HEK293 (cell line): ENCODE measurements around the gene NRF1.
A peak's percentile ranks its signal among the peaks of the same experiment; 100 is the strongest.

Experiments used
- HOXA7 ChIP-seq: sonication (generic); formaldehyde crosslinking; IDR thresholded peaks from 2 replicates; pipeline ENCODE4 v1.8.1; 2022; ENCODE audit warnings: missing genetic modification reagents, borderline replicate concordance
- HOXC10 ChIP-seq: sonication (generic); formaldehyde crosslinking; IDR thresholded peaks from 2 replicates; pipeline ENCODE4 v1.8.1; 2023; ENCODE audit warnings: mild to moderate bottlenecking, missing genetic modification reagents
- KLF1 ChIP-seq: fragments of 450-650 bp; formaldehyde crosslinking; IDR thresholded peaks from 2 replicates; pipeline ENCODE4 v1.5.1; 2016; ENCODE audit warnings: missing biosample characterization, missing genetic modification characterization
- KLF8 ChIP-seq: fragments of 450-650 bp; formaldehyde crosslinking; IDR thresholded peaks from 2 replicates; pipeline ENCODE4 v1.5.1; 2016; ENCODE audit warnings: missing biosample characterization, missing genetic modification characterization
- OVOL3 ChIP-seq: fragments of 450-650 bp; formaldehyde crosslinking; IDR thresholded peaks from 2 replicates; pipeline ENCODE4 v1.5.1; 2016; ENCODE audit warnings: missing biosample characterization, missing genetic modification characterization
- ZBTB7A ChIP-seq: fragments of 450-650 bp; formaldehyde crosslinking; IDR thresholded peaks from 2 replicates; pipeline ENCODE4 v1.5.1; 2016; ENCODE audit warnings: low read depth, missing biosample characterization, missing genetic modification characterization
- ZEB2 ChIP-seq: fragments of 450-650 bp; formaldehyde crosslinking; IDR thresholded peaks from 2 replicates; pipeline ENCODE4 v1.5.1; 2016; ENCODE audit warnings: missing biosample characterization, missing genetic modification characterization
- ZNF114 ChIP-seq: fragments of 450-650 bp; formaldehyde crosslinking; IDR thresholded peaks from 2 replicates; pipeline ENCODE4 v1.5.0; 2017; ENCODE audit warnings: missing biosample characterization, missing genetic modification characterization
- ZNF133 ChIP-seq: fragments of 450-650 bp; formaldehyde crosslinking; IDR thresholded peaks from 2 replicates; pipeline ENCODE4 v1.5.1; 2016; ENCODE audit warnings: missing biosample characterization, missing genetic modification characterization
- ZNF292 ChIP-seq: fragments of 450-650 bp; formaldehyde crosslinking; IDR thresholded peaks from 2 replicates; pipeline ENCODE4 v1.5.1; 2016; ENCODE audit warnings: low read depth, missing biosample characterization, missing genetic modification characterization, borderline replicate concordance
- ZNF324 ChIP-seq: fragments of 450-650 bp; formaldehyde crosslinking; IDR thresholded peaks from 2 replicates; pipeline ENCODE4 v1.5.1; 2016; ENCODE audit warnings: missing biosample characterization, missing genetic modification characterization
- ZNF416 ChIP-seq: fragments of 450-650 bp; formaldehyde crosslinking; IDR thresholded peaks from 2 replicates; pipeline ENCODE4 v1.5.1; 2016; ENCODE audit warnings: missing biosample characterization, missing genetic modification characterization
- ZNF510 ChIP-seq: fragments of 450-650 bp; formaldehyde crosslinking; IDR thresholded peaks from 2 replicates; pipeline ENCODE4 v1.5.1; 2018; ENCODE audit warnings: mild to moderate bottlenecking, missing genetic modification characterization, missing biosample characterization; ENCODE audit not compliant: insufficient replicate concordance
- ZNF514 ChIP-seq: fragments of 450-650 bp; formaldehyde crosslinking; IDR thresholded peaks from 2 replicates; pipeline ENCODE4 v1.5.1; 2016; ENCODE audit warnings: missing biosample characterization, missing genetic modification characterization
- ZNF548 ChIP-seq: fragments of 450-650 bp; formaldehyde crosslinking; IDR thresholded peaks from 2 replicates; pipeline ENCODE4 v1.5.1; 2016; ENCODE audit warnings: missing biosample characterization, missing genetic modification characterization
- ZNF549 ChIP-seq: fragments of 450-650 bp; IDR thresholded peaks from 2 replicates; pipeline ENCODE4 v1.5.1; 2018; ENCODE audit warnings: missing biosample characterization, missing genetic modification characterization, mild to moderate bottlenecking, inconsistent platforms, moderate library complexity
- ZNF561 ChIP-seq: fragments of 450-650 bp; IDR thresholded peaks from 2 replicates; pipeline ENCODE4 v1.5.1; 2018; ENCODE audit warnings: missing biosample characterization, missing genetic modification characterization, borderline replicate concordance
- ZNF624 ChIP-seq: fragments of 450-650 bp; formaldehyde crosslinking; IDR thresholded peaks from 2 replicates; pipeline ENCODE4 v1.5.1; 2017; ENCODE audit warnings: missing biosample characterization, missing genetic modification characterization
- ZNF664 ChIP-seq: fragments of 450-650 bp; formaldehyde crosslinking; IDR thresholded peaks from 2 replicates; pipeline ENCODE4 v1.5.1; 2016; ENCODE audit warnings: missing biosample characterization, missing genetic modification characterization
- ZNF747 ChIP-seq: fragments of 450-650 bp; formaldehyde crosslinking; IDR thresholded peaks from 2 replicates; pipeline ENCODE4 v1.5.1; 2016; ENCODE audit warnings: missing biosample characterization, missing genetic modification characterization
- ZNF76 ChIP-seq: fragments of 450-650 bp; formaldehyde crosslinking; IDR thresholded peaks from 2 replicates; pipeline ENCODE4; 2016; ENCODE audit warnings: low read depth, missing biosample characterization, missing genetic modification characterization, borderline replicate concordance
- ZNF768 ChIP-seq: fragments of 450-650 bp; formaldehyde crosslinking; IDR thresholded peaks from 2 replicates; pipeline ENCODE4 v1.5.1; 2018; ENCODE audit warnings: missing biosample characterization, mild to moderate bottlenecking, missing genetic modification characterization
- ZNF791 ChIP-seq: fragments of 450-650 bp; formaldehyde crosslinking; IDR thresholded peaks from 2 replicates; pipeline ENCODE4 v1.5.1; 2016; ENCODE audit warnings: missing biosample characterization, missing genetic modification characterization
- ZNF830 ChIP-seq: fragments of 450-650 bp; IDR thresholded peaks from 2 replicates; pipeline ENCODE4 v1.5.0; 2018; ENCODE audit warnings: missing biosample characterization, missing genetic modification characterization, low read depth, mild to moderate bottlenecking, moderate library complexity
- ZSCAN16 ChIP-seq: fragments of 450-650 bp; formaldehyde crosslinking; IDR thresholded peaks from 2 replicates; pipeline ENCODE4 v1.5.1; 2016; ENCODE audit warnings: missing biosample characterization, missing genetic modification characterization
- TF ChIP-seq, protein P1 (sequence below): fragments of 450-650 bp; formaldehyde crosslinking; IDR thresholded peaks from 2 replicates; pipeline ENCODE4 v1.5.1; 2017; ENCODE audit warnings: missing biosample characterization, missing genetic modification characterization
- TF ChIP-seq, protein P2 (sequence below): fragments of 450-650 bp; formaldehyde crosslinking; IDR thresholded peaks from 2 replicates; pipeline ENCODE4 v1.5.1; 2016; ENCODE audit warnings: missing biosample characterization, missing genetic modification characterization
- TF ChIP-seq, protein P3 (sequence below): fragments of 450-650 bp; formaldehyde crosslinking; IDR thresholded peaks from 2 replicates; pipeline ENCODE4 v1.5.1; 2017; ENCODE audit warnings: missing biosample characterization, missing genetic modification characterization
- TF ChIP-seq, protein P4 (sequence below): fragments of 450-650 bp; formaldehyde crosslinking; IDR thresholded peaks from 2 replicates; pipeline ENCODE4 v1.5.1; 2016; ENCODE audit warnings: missing biosample characterization, missing genetic modification characterization
- TF ChIP-seq, protein P5 (sequence below): fragments of 450-650 bp; formaldehyde crosslinking; IDR thresholded peaks from 2 replicates; pipeline ENCODE4 v1.5.1; 2017; ENCODE audit warnings: missing biosample characterization, missing genetic modification characterization
- TF ChIP-seq, protein P6 (sequence below): fragments of 450-650 bp; formaldehyde crosslinking; IDR thresholded peaks from 2 replicates; pipeline ENCODE4 v1.5.1; 2016; ENCODE audit warnings: missing biosample characterization, missing genetic modification characterization

The NRF1 gene

DNA sequence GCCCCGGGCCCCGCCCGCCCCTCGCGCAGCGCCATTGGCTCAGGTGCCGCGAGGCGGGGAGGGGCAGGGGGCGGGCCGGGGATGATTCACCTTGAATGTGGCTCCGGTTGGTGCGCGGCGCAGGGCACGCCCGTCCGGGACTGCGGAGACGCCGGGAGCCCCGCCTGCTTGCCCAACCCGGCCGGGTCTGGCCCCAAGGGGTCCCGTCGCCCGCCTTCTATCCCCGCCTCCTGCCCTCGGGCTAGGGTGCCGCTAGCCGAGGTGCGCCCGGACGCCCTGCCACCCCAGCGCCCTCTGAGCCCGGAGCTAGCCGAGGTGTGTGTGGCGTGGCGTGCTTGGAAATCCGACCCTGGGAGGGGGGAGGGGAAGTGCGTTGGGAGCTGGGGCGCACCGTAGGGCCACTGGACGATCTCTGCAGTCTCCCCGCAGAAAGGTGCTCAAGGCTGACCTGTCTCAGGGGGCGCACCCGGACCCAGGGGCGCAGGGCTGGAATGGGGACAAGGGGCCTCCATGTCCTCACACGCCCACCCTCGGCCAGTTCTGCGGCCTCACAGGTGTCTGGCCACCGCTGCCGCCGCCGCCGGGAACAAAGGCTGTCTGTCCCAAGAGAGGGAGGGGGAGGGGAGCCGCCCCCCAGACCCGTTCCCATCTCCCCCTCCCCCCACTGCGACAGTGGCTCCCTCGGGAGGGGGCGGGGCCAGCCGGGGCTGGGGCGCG lies 168.9 kb downstream of the NRF1 start (continued):
- TF ChIP-seq KLF1 (tag by site-specific recombination) (peak; percentile 84), ZSCAN16 (tag by site-specific recombination) (0 out of 2 replicates have a peak, but pooled peaks have one; percentile 15), OVOL3 (tag by site-specific recombination) (peak; percentile 70; the same call in 1 of the 2 replicates), ZNF791 (no peak), ZBTB7A (tag by site-specific recombination) (peak; percentile 85; the same call in 1 of the 2 replicates), ZNF416 (no peak), ZNF324 (peak; percentile 62; the same call in 1 of the 2 replicates), ZNF549 (no peak), ZNF514 (tag by site-specific recombination) (no peak), ZEB2 (tag by site-specific recombination) (peak; percentile 95), ZNF561 (tag by site-specific recombination) (0 out of 2 replicates have a peak, but pooled peaks have one; percentile 19), ZNF664 (tag by site-specific recombination) (no peak), ZNF76 (tag by site-specific recombination) (0 out of 2 replicates have a peak, but pooled peaks have one; percentile 43), ZNF292 (tag by site-specific recombination) (no peak), ZNF548 (no peak), ZNF768 (tag by site-specific recombination) (no peak), HOXC10 (CRISPR knock-in tag) (no peak), ZNF133 (tag by site-specific recombination) (no peak), ZNF747 (tag by site-specific recombination) (no peak), ZNF830 (tag by site-specific recombination) (no peak), ZNF114 (tag by site-specific recombination) (no peak), HOXA7 (CRISPR knock-in tag) (no peak), ZNF510 (tag by site-specific recombination) (no peak), ZNF624 (tag by site-specific recombination) (no peak), KLF8 (tag by site-specific recombination) (peak; percentile 88)
- TF ChIP-seq, protein P1, sequence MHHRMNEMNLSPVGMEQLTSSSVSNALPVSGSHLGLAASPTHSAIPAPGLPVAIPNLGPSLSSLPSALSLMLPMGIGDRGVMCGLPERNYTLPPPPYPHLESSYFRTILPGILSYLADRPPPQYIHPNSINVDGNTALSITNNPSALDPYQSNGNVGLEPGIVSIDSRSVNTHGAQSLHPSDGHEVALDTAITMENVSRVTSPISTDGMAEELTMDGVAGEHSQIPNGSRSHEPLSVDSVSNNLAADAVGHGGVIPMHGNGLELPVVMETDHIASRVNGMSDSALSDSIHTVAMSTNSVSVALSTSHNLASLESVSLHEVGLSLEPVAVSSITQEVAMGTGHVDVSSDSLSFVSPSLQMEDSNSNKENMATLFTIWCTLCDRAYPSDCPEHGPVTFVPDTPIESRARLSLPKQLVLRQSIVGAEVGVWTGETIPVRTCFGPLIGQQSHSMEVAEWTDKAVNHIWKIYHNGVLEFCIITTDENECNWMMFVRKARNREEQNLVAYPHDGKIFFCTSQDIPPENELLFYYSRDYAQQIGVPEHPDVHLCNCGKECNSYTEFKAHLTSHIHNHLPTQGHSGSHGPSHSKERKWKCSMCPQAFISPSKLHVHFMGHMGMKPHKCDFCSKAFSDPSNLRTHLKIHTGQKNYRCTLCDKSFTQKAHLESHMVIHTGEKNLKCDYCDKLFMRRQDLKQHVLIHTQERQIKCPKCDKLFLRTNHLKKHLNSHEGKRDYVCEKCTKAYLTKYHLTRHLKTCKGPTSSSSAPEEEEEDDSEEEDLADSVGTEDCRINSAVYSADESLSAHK (tag by site-specific recombination), result peak; percentile 41; the same call in 1 of the 2 replicates
- TF ChIP-seq, protein P2, sequence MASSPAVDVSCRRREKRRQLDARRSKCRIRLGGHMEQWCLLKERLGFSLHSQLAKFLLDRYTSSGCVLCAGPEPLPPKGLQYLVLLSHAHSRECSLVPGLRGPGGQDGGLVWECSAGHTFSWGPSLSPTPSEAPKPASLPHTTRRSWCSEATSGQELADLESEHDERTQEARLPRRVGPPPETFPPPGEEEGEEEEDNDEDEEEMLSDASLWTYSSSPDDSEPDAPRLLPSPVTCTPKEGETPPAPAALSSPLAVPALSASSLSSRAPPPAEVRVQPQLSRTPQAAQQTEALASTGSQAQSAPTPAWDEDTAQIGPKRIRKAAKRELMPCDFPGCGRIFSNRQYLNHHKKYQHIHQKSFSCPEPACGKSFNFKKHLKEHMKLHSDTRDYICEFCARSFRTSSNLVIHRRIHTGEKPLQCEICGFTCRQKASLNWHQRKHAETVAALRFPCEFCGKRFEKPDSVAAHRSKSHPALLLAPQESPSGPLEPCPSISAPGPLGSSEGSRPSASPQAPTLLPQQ (tag by site-specific recombination), result no peak
- TF ChIP-seq, protein P3, sequence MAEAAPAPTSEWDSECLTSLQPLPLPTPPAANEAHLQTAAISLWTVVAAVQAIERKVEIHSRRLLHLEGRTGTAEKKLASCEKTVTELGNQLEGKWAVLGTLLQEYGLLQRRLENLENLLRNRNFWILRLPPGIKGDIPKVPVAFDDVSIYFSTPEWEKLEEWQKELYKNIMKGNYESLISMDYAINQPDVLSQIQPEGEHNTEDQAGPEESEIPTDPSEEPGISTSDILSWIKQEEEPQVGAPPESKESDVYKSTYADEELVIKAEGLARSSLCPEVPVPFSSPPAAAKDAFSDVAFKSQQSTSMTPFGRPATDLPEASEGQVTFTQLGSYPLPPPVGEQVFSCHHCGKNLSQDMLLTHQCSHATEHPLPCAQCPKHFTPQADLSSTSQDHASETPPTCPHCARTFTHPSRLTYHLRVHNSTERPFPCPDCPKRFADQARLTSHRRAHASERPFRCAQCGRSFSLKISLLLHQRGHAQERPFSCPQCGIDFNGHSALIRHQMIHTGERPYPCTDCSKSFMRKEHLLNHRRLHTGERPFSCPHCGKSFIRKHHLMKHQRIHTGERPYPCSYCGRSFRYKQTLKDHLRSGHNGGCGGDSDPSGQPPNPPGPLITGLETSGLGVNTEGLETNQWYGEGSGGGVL, result peak; percentile 76
- TF ChIP-seq, protein P4, sequence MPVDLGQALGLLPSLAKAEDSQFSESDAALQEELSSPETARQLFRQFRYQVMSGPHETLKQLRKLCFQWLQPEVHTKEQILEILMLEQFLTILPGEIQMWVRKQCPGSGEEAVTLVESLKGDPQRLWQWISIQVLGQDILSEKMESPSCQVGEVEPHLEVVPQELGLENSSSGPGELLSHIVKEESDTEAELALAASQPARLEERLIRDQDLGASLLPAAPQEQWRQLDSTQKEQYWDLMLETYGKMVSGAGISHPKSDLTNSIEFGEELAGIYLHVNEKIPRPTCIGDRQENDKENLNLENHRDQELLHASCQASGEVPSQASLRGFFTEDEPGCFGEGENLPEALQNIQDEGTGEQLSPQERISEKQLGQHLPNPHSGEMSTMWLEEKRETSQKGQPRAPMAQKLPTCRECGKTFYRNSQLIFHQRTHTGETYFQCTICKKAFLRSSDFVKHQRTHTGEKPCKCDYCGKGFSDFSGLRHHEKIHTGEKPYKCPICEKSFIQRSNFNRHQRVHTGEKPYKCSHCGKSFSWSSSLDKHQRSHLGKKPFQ, result no peak
- TF ChIP-seq, protein P5, sequence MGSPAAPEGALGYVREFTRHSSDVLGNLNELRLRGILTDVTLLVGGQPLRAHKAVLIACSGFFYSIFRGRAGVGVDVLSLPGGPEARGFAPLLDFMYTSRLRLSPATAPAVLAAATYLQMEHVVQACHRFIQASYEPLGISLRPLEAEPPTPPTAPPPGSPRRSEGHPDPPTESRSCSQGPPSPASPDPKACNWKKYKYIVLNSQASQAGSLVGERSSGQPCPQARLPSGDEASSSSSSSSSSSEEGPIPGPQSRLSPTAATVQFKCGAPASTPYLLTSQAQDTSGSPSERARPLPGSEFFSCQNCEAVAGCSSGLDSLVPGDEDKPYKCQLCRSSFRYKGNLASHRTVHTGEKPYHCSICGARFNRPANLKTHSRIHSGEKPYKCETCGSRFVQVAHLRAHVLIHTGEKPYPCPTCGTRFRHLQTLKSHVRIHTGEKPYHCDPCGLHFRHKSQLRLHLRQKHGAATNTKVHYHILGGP, result no peak
- TF ChIP-seq, protein P6, sequence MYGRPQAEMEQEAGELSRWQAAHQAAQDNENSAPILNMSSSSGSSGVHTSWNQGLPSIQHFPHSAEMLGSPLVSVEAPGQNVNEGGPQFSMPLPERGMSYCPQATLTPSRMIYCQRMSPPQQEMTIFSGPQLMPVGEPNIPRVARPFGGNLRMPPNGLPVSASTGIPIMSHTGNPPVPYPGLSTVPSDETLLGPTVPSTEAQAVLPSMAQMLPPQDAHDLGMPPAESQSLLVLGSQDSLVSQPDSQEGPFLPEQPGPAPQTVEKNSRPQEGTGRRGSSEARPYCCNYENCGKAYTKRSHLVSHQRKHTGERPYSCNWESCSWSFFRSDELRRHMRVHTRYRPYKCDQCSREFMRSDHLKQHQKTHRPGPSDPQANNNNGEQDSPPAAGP (tag by site-specific recombination), result peak; percentile 90
